ENCODE results near the gene ACAA2.

ACAA2 gene

DNA sequence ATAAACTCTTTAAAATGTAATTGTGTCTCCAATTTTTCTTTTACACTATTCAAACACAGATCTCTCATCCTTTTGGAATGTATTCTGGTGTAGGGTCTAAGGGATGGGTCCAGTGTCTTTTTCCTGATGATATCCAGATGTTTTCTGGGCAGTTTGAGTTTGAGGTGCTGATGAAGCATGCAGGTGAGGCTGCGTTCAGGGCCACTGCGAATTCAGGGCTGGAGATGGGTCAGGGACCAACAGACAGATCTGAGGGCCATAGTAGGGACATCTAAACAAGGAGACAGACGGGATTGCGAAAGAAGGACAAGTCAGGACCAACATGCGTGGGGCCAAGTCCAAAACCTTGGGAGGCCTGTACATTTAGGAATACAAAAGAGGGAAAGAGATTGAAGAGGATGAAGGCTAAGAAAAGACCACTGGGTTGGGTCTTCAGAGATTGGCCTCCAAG lies 70.2 kb downstream of the ACAA2 start:
- no peak for DNase-seq (ENCODE audit: low read depth)

GRCh38 chr18:49742316-49743116 lies 70.8 kb downstream of the ACAA2 start:
- no peak for DNase-seq (ENCODE audit: low read depth)

DNA sequence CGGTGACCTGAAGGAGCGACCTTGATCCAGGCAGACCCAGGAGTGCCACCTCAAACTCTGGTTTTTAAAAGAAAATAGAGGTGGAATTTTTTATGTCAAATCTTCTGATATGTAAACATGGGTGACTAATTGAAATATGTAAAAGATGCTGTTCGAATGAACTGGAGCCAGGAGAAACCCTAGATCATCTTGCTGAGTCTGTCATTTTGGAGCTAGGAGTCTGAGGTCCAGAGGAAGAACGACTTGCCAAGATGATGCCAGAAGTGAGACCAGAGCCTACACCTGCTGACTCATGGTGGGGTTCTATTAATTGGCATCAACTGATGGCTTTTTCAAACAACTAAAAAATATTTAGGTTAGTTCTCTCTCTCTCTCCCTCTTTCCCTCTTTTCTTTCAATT lies 74.1 kb downstream of the ACAA2 start:
- no peak for DNase-seq (ENCODE audit: low read depth)

DNA sequence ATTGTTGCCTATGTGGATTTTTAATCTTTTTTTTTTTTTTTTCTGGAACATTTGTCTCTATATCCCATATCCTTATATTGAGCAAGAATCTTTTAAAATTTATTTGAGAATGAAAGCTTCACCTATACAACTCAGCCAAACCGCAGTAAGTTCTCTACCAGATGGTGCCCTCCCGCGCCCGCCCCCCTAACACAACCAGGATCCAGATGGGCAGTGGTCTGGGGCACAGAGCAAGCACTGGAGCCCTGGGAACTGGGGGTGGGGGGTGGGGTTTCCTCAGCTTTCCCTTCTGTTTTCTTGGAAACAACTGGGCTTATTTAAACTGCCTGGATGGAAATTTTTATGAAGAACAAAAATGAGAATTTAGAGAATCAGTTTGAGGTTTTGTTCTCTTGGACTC lies 74.6 kb downstream of the ACAA2 start:
- no peak for DNase-seq (ENCODE audit: low read depth)

DNA sequence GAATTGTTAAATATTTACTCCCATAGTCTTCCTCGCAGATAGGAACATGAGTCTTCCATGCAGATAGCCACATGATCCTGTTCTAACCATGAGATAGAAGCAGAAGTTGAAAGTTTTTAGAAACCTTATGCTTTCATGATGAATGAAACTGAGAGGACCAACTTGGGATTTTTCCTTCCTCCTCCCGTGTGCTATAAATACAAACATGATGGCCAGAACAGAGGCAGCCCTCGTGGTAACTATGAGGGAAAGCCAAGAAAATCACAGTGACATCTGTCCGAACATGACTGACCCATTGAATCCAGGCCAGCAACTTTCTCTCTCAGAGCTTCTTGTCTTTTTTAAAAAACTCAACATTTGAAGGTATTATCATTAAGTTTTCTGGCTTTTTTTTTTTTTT lies 78.5 kb downstream of the ACAA2 start:
- no peak for DNase-seq (ENCODE audit: low read depth)

DNA sequence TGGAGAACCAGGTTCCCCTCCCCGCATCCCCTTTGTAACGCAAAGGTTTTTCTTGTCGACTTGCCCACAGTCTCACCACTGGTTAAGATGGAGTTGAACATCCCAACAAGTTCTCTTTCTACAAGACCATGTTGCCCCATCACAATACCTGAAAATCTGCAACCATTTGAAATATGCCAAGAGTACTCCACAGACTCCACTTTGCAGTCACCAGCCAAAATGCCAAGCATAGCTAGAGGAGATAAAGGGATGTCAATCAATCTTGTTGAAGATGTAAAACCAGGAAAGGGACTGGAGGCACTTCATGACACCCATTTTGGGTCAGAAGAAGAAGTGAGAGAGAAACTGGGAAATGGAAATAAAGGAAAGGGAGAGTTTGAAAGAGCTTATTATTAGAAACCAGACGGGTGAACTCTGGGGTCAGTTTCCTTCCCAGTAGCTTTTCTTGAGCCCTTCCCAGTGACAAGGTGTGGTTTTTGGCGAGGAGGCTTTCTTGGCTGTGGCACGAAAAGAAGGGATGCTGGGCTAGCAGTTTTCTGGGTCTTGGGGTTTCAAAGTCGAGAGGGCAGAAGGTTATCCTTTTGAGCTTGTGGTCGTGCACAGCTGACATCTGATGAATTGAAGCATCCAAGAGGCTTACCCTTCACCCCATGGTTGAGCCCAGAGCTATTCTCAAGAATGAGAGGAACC lies 79.3 kb downstream of the ACAA2 start:
- DNase-seq (ENCODE audit: low read depth): no peak

DNA sequence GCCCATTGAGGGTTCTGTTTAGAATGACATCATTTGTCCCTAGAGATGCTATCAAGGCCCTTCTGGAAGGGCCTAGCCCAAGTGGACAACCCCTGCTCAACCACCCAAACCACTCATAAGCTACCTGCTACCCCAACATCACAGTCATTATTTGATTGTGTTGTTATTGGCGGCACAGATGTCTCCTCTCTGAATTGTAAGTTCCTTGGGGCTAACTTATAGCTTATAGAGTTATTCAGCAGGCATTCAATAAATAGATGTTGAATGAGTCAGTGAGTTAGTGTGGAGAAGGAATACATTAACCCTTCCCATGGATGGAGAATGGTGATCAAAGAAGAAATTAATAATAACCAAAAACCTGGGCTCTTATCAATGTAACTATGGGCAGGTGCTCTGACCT lies 80.0 kb downstream of the ACAA2 start:
- no peak for DNase-seq (ENCODE audit: low read depth)

All from fibroblast of the conjunctiva (primary cell).